SK-N-SH (cell line): ENCODE results near the gene LRRC51. TPM values are rescaled to one million over a fixed set of nuclear protein-coding genes. Genes with fewer than 3 reads are reported as not detected.

Experiments used
- CTCF ChIA-PET: fragments of 300-600, 350-600 bp; formaldehyde crosslinking; extraction: SDS; loops from one replicate; lab custom pipeline; 2021; lab: Yijun Ruan, JAX
- POLR2A ChIA-PET: fragments of 350-600 bp; sonication (Branson Sonifier 250); formaldehyde crosslinking; extraction: SDS; loops from one replicate; lab custom pipeline; 2020; ENCODE audit warnings: antibody characterized with exemption, inconsistent platforms; lab: Yijun Ruan, JAX
- DNase-seq: peaks from one replicate; pipeline ENCODE4 v3.0.0; 2012
- H2AFZ ChIP-seq: fragments of 200-600 bp; sonication (generic); 2 replicates; pipeline ENCODE4 v1.8.1; 2016; ENCODE audit warnings: antibody characterized with exemption, mild to moderate bottlenecking, low read depth
- H3F3A ChIP-seq: fragments of 200-600 bp; sonication (generic); replicated peaks from 2 replicates; pipeline ENCODE3; 2016; ENCODE audit warnings: antibody characterized with exemption, mild to moderate bottlenecking; ENCODE audit not compliant: insufficient read depth
- H3K27ac ChIP-seq, 2 experiments: fragments of 200-500 bp in 1 of 2; fragments of 200-600 bp in 1 of 2; sonication (Bioruptor generic) in 1 of 2; sonication (generic), shearing (Covaris generic) in 1 of 2; 2 replicates each; pipeline versions ENCODE4 v1.5.1 to v1.6.1; 2014 to 2016; ENCODE audit warnings: low read depth in 2 of 2, inconsistent platforms in 1 of 2, low read length in 1 of 2, mild to moderate bottlenecking in 1 of 2, mixed read lengths in 1 of 2
- H3K27me3 ChIP-seq: fragments of 200-600 bp; sonication (generic), shearing (Covaris generic); 2 replicates; pipeline ENCODE4 v1.6.1; 2016; ENCODE audit warnings: mixed run types; ENCODE audit not compliant: insufficient read depth
- H3K36me3 ChIP-seq, 2 experiments: fragments of 200-500 bp in 1 of 2; fragments of 200-600 bp in 1 of 2; sonication (Bioruptor generic) in 1 of 2; sonication (generic) in 1 of 2; replicated peaks in 1 of 2; 2 replicates each; pipeline versions ENCODE3 to v1.5.1; 2014 to 2016; ENCODE audit warnings: low read length in 1 of 2, mild to moderate bottlenecking in 1 of 2; ENCODE audit not compliant: insufficient read depth in 2 of 2, control insufficient read depth in 1 of 2
- H3K4me1 ChIP-seq, 2 experiments: fragments of 200-500 bp in 1 of 2; fragments of 200-600 bp in 1 of 2; sonication (Bioruptor generic) in 1 of 2; sonication (generic), shearing (Covaris generic) in 1 of 2; 2 replicates each; pipeline versions ENCODE4 v1.5.1 to v1.6.1; 2014 to 2016; ENCODE audit warnings: low read depth in 1 of 2, low read length in 1 of 2, mixed run types in 1 of 2; ENCODE audit not compliant: insufficient read depth in 2 of 2, control insufficient read depth in 1 of 2
- H3K4me2 ChIP-seq: fragments of 200-600 bp; sonication (generic), shearing (Covaris generic); 2 replicates; pipeline ENCODE4 v1.6.1; 2017; ENCODE audit warnings: mixed run types
- H3K4me3 ChIP-seq, 2 experiments: fragments of 200-500 bp in 1 of 2; fragments of 200-600 bp in 1 of 2; sonication (Bioruptor generic) in 1 of 2; sonication (generic), shearing (Covaris generic) in 1 of 2; 2 replicates each; pipeline versions ENCODE4 v1.5.1 to v1.8.1; 2014 to 2016; ENCODE audit warnings: low read depth in 2 of 2, inconsistent platforms in 1 of 2, low read length in 1 of 2, mild to moderate bottlenecking in 1 of 2, mixed read lengths in 1 of 2, moderate library complexity in 1 of 2
- H3K79me2 ChIP-seq: fragments of 200-600 bp; sonication (generic); 2 replicates; pipeline ENCODE4 v1.8.1; 2017; ENCODE audit warnings: mild to moderate bottlenecking; ENCODE audit not compliant: insufficient read depth
- H3K9ac ChIP-seq: fragments of 200-600 bp; sonication (generic); 2 replicates; pipeline ENCODE4 v1.6.1; 2017; ENCODE audit warnings: mixed run types
- H3K9me2 ChIP-seq: fragments of 200-600 bp; sonication (generic); 2 replicates; pipeline ENCODE4 v1.6.1; 2017; ENCODE audit warnings: mixed run types
- H3K9me3 ChIP-seq: fragments of 200-600 bp; sonication (generic); 2 replicates; pipeline ENCODE4 v1.6.1; 2017; ENCODE audit warnings: mixed run types, mild to moderate bottlenecking, moderate library complexity
- H4K20me1 ChIP-seq: fragments of 200-600 bp; sonication (generic); 2 replicates; pipeline ENCODE4 v1.6.1; 2017; ENCODE audit warnings: mild to moderate bottlenecking, mixed run types; ENCODE audit not compliant: insufficient read depth
- CHD2 ChIP-seq: fragments of 150-350 bp; IDR thresholded peaks from 2 replicates; pipeline ENCODE4 v1.6.1; 2018; ENCODE audit warnings: low read length; ENCODE audit not compliant: partially characterized antibody
- CTCF ChIP-seq: fragments of 200-600 bp; sonication (generic); IDR thresholded peaks from 2 replicates; pipeline ENCODE4 v1.6.1; 2017; ENCODE audit warnings: antibody characterized with exemption, mild to moderate bottlenecking, moderate library complexity
- ELF1 ChIP-seq: IDR thresholded peaks from 2 replicates; pipeline ENCODE4 v1.4.0; 2012
- EP300 ChIP-seq, 2 experiments: IDR thresholded peaks; 2 replicates each; pipeline versions ENCODE4 v1.4.0 to v1.6.1; 2012; ENCODE audit warnings: borderline replicate concordance in 1 of 2, low read depth in 1 of 2, low read length in 1 of 2
- FOSL2 ChIP-seq: IDR thresholded peaks from 2 replicates; pipeline ENCODE4 v1.4.0; 2012; ENCODE audit warnings: low read depth, mild to moderate bottlenecking, moderate library complexity, borderline replicate concordance
- GATA2 ChIP-seq: sonication (generic); formaldehyde crosslinking; IDR thresholded peaks from 2 replicates; pipeline ENCODE4 v1.5.0; 2020; ENCODE audit warnings: mild to moderate bottlenecking, missing genetic modification reagents
- JUND ChIP-seq: IDR thresholded peaks from 2 replicates; pipeline ENCODE4 v1.4.0; 2012
- MAX ChIP-seq: IDR thresholded peaks from 2 replicates; pipeline ENCODE4 v1.4.0; 2012; ENCODE audit warnings: low read depth
- NFIC ChIP-seq: IDR thresholded peaks from 2 replicates; pipeline ENCODE4 v1.4.0; 2012; ENCODE audit warnings: borderline replicate concordance
- PBX3 ChIP-seq: IDR thresholded peaks from 2 replicates; pipeline ENCODE4; 2012
- POLR2AphosphoS5 ChIP-seq: IDR thresholded peaks from 2 replicates; pipeline ENCODE4 v1.6.1; 2012; ENCODE audit warnings: low read depth, low read length
- RAD21 ChIP-seq: IDR thresholded peaks from 2 replicates; pipeline ENCODE4 v1.6.1; 2012; ENCODE audit warnings: mild to moderate bottlenecking, low read length
- SIN3A ChIP-seq: IDR thresholded peaks from 2 replicates; pipeline ENCODE4 v1.6.1; 2012; ENCODE audit warnings: low read depth, mild to moderate bottlenecking, low read length, moderate library complexity, borderline replicate concordance
- SMC3 ChIP-seq: IDR thresholded peaks from 2 replicates; pipeline ENCODE4 v1.6.1; 2012; ENCODE audit warnings: low read depth, low read length, improper control_type of control experiment
- TCF12 ChIP-seq: IDR thresholded peaks from 2 replicates; pipeline ENCODE4 v1.4.0; 2012
- USF1 ChIP-seq: IDR thresholded peaks from 2 replicates; pipeline ENCODE4 v1.4.0; 2012; ENCODE audit warnings: low read depth, borderline replicate concordance
- ZBTB33 ChIP-seq: IDR thresholded peaks from 2 replicates; pipeline ENCODE4 v1.4.0; 2012; ENCODE audit warnings: low read depth, borderline replicate concordance
- WGBS: methylation state at CpG from one replicate; pipeline ENCODE4 v1.1.6; 2017; ENCODE audit warnings: low lambda C conversion rate; 5-methylcytosine and 5-hydroxymethylcytosine counted together
- polyA plus RNA-seq, 3 experiments: library from polyadenylated mRNA; depleted of rRNA; stranded (reverse); fragments of >200 nt; gene quantifications; 2 replicates each; pipeline ENCODE4 v1.2.3, GENCODE V29; 2012

The LRRC51 gene
- polyA plus RNA-seq, 1 of the 3 experiments (the other 2 are of a cell fraction): 7.3 TPM

GRCh38 chr11:72070491-72070890, 10.2 kb upstream of the LRRC51 start:
- H3K9me2 ChIP-seq: no peaks in the 10 kb centered on the region
- no peaks in the 10 kb centered on the region for H4K20me1 ChIP-seq
- POLR2A ChIA-PET: no interaction called here
- peaks cover 39% of the 10 kb centered on the region for H3F3A ChIP-seq
- CTCF ChIA-PET: interaction anchor here (0.9 to 1.4 kb wide), 2 partner anchors 8 to 45 kb away, joined by 3 read pairs; no protein-coding TSS in a partner anchor
- H3K9me3 ChIP-seq: no peaks in the 10 kb centered on the region
- peaks cover 3 to 4% of the 10 kb centered on the region in 2 experiments for H3K36me3 ChIP-seq
- H3K27me3 ChIP-seq: no peaks in the 10 kb centered on the region
- H3K4me1 ChIP-seq: peaks cover 21 to 52% of the 10 kb centered on the region in 2 experiments
- peak overlapping the region; percentile 53; the same call in 1 of the 2 replicates for H3K9ac ChIP-seq
- H3K4me2 ChIP-seq: peak overlapping the region; percentile 53
- 85% methylated on average over 7 of the region's 7 CpGs for WGBS
- TF ChIP-seq SMC3: no peak
- no peak for TF ChIP-seq NFIC
- no peak for TF ChIP-seq USF1
- TF ChIP-seq ZBTB33: no peak
- TF ChIP-seq SIN3A: no peak
- no peak for TF ChIP-seq GATA2
- H3K79me2 ChIP-seq: peaks cover 96% of the 10 kb centered on the region
- H3K4me3 ChIP-seq: 0 out of 4 replicates have a peak overlapping the region, but pooled peaks of 1 of the 2 experiments have one; percentile 4
- peak overlapping the region in 1 of 2 experiments; percentile 82; a peak in 2 of 4 replicates for H3K27ac ChIP-seq
- 0 out of 2 replicates have a peak overlapping the region, but pooled peaks have one; percentile 45 for H2AFZ ChIP-seq
- DNase-seq: no peak

GRCh38 chr11:72072348-72072747, 8.3 kb upstream of the LRRC51 start:
- ChIA-PET CTCF (interaction anchor here (0.8 to 1.1 kb wide), 4 partner anchors 13 to 43 kb away, joined by 3 read pairs; no protein-coding TSS in a partner anchor), POLR2A (interaction anchor here (0.7 to 1.0 kb wide), 2 partner anchors 23 to 30 kb away, joined by 3 read pairs; no protein-coding TSS in a partner anchor)
- Histone ChIP-seq H3K27ac (peak overlapping the region; percentile 79 to 82), H2AFZ (no peak overlapping the region), H3K9me2 (no peaks in the 10 kb centered on the region), H3K36me3 (peaks cover 3 to 4% of the 10 kb centered on the region in 2 experiments), H3K4me2 (peak overlapping the region; percentile 77), H3F3A (peaks cover 39% of the 10 kb centered on the region), H4K20me1 (no peaks in the 10 kb centered on the region), H3K4me1 (peaks cover 17 to 47% of the 10 kb centered on the region in 2 experiments), H3K4me3 (peak overlapping the region in 1 of 2 experiments; percentile 25; a peak in 1 of 4 replicates), H3K9me3 (no peaks in the 10 kb centered on the region), H3K9ac (peak overlapping the region; percentile 22; the same call in 1 of the 2 replicates), H3K79me2 (peaks cover 96% of the 10 kb centered on the region), H3K27me3 (no peaks in the 10 kb centered on the region)
- WGBS: 58% methylated on average over 3 of the region's 3 CpGs
- DNase-seq: no peak
- TF ChIP-seq EP300 (IDR thresholded peaks at IDR 0.05; ENCODE audit: borderline replicate concordance in 1 of 2, low read depth in 1 of 2, low read length in 1 of 2) (no peak), TCF12 (peak; percentile 79), ELF1 (no peak), PBX3 (peak; percentile 25; the same call in 1 of the 2 replicates), CTCF (no peak), CHD2 (no peak), JUND (peak; percentile 63), MAX (peak; percentile 59; the same call in 1 of the 2 replicates), FOSL2 (peak; percentile 51; the same call in 1 of the 2 replicates), NFIC (peak; percentile 41; the same call in 1 of the 2 replicates), RAD21 (no peak), POLR2AphosphoS5 (no peak; the same call in 1 of the 2 replicates)
